Lung (tissue), 12 donors: Measurements from ENCODE around the gene FNTB. TPM values are rescaled to one million over a fixed set of nuclear protein-coding genes. Genes with fewer than 3 reads are reported as not detected.

Experiments used
- ATAC-seq: fragments of 200-7000 bp; cut with Tn5 transposase; one replicate; pipeline ENCODE4 v1.9.1; 2020; ENCODE audit warnings: moderate number of reproducible peaks; ENCODE audit not compliant: insufficient read depth, low FRiP score
- DNase-seq, 3 donors: peaks; one replicate each; pipeline ENCODE4 v3.0.0-alpha.2; 2013 to 2017
- H3K27ac ChIP-seq, 2 donors: one replicate each; pipeline ENCODE4 v1.5.1; 2013; ENCODE audit warnings: mild to moderate bottlenecking in 2 of 2, moderate library complexity in 2 of 2, control low read depth in 1 of 2, inconsistent platforms in 1 of 2, low read depth in 1 of 2, low read length in 1 of 2
- H3K27me3 ChIP-seq, 3 donors: one replicate each; pipeline ENCODE4 v1.5.1; 2013; ENCODE audit warnings: low read length in 2 of 3; ENCODE audit not compliant: control insufficient read depth in 3 of 3, insufficient read depth in 3 of 3
- H3K36me3 ChIP-seq, 4 donors: one replicate each; pipeline ENCODE4 v1.5.1; 2013; ENCODE audit warnings: low read length in 4 of 4, mild to moderate bottlenecking in 1 of 4, moderate library complexity in 1 of 4; ENCODE audit not compliant: control insufficient read depth in 4 of 4, insufficient read depth in 4 of 4
- H3K4me1 ChIP-seq, 5 donors: one replicate each; pipeline ENCODE4 v1.5.1; 2013; ENCODE audit warnings: low read length in 5 of 5, mild to moderate bottlenecking in 2 of 5, moderate library complexity in 1 of 5; ENCODE audit not compliant: control insufficient read depth in 5 of 5, insufficient read depth in 5 of 5
- H3K4me3 ChIP-seq: one replicate; pipeline ENCODE4 v1.5.1; 2013; ENCODE audit warnings: mild to moderate bottlenecking, control low read depth, moderate library complexity
- H3K9ac ChIP-seq, 2 donors: one replicate each; pipeline ENCODE4 v1.5.1; 2013; ENCODE audit warnings: low read length in 2 of 2, control low read depth in 1 of 2; ENCODE audit not compliant: insufficient read depth in 1 of 2
- H3K9me3 ChIP-seq, 4 donors: one replicate each; pipeline ENCODE4 v1.5.1; 2013; ENCODE audit warnings: low read length in 3 of 4, mild to moderate bottlenecking in 1 of 4, moderate library complexity in 1 of 4; ENCODE audit not compliant: control insufficient read depth in 4 of 4, insufficient read depth in 3 of 4
- WGBS, 2 donors: extraction: QIAGEN DNeasy Blood & Tissue Kit; methylation state at CpG; one replicate each; pipeline ENCODE4 v1.1.7; 2013; 5-methylcytosine and 5-hydroxymethylcytosine counted together
- polyA plus RNA-seq, 2 donors: library from polyadenylated mRNA; stranded (reverse); fragments of 200-250 nt; gene quantifications; one replicate each; pipeline ENCODE4 v1.2.1, GENCODE V29; 2013
- total RNA-seq, 2 donors: library from RNA; depleted of rRNA in 1 of 2; stranded (reverse); fragments of >200 nt in 1 of 2; gene quantifications; one replicate each; pipeline ENCODE4 v1.2.1, GENCODE V29; 2014 to 2021
- TF ChIP-seq, protein P1 (sequence below): IDR thresholded peaks from 2 replicates; pipeline ENCODE4 v1.5.1; 2012; ENCODE audit warnings: mild to moderate bottlenecking; ENCODE audit errors: control extremely low read depth, extremely low read depth
- donor health status: control.
- donor health status: control.
- donor health status: Bipolar disorder and iron deficiency.
- donor health status: healthy.
- donor health status: DM: yes; HTN: yes; CAD: no.

The FNTB gene
- total and polyA plus RNA-seq, 4 donors, result 6.2 to 14.8 (median 10.8) TPM

DNA sequence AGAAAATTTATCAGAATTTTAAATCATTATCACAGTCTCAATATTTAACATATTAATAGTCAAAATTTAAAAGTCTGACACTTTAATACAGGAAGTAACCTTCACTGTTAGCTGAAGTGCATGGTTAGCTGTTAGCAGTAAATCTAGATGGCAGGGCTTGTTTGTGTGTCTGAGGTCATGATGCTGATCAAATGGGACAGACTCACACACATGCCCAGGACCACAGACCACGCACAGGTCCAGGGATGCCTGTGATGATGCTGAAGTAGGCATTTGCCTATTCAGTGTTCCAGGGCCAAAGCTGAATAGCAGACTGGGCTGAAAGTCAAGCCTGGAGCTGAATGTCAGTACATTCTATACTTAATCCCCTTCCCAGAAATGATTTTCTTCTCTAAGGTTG is 20.5 kb downstream of the FNTB start:
- no peaks in the 10 kb centered on the region for H3K9me3 ChIP-seq
- ATAC-seq, result no peak
- no peaks in the 10 kb centered on the region for H3K27me3 ChIP-seq
- no peak for DNase-seq
- H3K36me3 ChIP-seq, result peaks cover 5 to 12% (median 8%) of the 10 kb centered on the region in 4 donors
- WGBS, 2 donors, result 89 to 96% methylated on average over 1 of the region's 1 CpG
- H3K4me1 ChIP-seq, result peaks cover 0 to 4% (median 0%) of the 10 kb centered on the region in 5 donors
- H3K9ac ChIP-seq, result no peak overlapping the region
- TF ChIP-seq, protein P1, sequence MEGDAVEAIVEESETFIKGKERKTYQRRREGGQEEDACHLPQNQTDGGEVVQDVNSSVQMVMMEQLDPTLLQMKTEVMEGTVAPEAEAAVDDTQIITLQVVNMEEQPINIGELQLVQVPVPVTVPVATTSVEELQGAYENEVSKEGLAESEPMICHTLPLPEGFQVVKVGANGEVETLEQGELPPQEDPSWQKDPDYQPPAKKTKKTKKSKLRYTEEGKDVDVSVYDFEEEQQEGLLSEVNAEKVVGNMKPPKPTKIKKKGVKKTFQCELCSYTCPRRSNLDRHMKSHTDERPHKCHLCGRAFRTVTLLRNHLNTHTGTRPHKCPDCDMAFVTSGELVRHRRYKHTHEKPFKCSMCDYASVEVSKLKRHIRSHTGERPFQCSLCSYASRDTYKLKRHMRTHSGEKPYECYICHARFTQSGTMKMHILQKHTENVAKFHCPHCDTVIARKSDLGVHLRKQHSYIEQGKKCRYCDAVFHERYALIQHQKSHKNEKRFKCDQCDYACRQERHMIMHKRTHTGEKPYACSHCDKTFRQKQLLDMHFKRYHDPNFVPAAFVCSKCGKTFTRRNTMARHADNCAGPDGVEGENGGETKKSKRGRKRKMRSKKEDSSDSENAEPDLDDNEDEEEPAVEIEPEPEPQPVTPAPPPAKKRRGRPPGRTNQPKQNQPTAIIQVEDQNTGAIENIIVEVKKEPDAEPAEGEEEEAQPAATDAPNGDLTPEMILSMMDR, result no peak
- H3K27ac ChIP-seq, result no peak overlapping the region
- no peak overlapping the region for H3K4me3 ChIP-seq

DNA sequence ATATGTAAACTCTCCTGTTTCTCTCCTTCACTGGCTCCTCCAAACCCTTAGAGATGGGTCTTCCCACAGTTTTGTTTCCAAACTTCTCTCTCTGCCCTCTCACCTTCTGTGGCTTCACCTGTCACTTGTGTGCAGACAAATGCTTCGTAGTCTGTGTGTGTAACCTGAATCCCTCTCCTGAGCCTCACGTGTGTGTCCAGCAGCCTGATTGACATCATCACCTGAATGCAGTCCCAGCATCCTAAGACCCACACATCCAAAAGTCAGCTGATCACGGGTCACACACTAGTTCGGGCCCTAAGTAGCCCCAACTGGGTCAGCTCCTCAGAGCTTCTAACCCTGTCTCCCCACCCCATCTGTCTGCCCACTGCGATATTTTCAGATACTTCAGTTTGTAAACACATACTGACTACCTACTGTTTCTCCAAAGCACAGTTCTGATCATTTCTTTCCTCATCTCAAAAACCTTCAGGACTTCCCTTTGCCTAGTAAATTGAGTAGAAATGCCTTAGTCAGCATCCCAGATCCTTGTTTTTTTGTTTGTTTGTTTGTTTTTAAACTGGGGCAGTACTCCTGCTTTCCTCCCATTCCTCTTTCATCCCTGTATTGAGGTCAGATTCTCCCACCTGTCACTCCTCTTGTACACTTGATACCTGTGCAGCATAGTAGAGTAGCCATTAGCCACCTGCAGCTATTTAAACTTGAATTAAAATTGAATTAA is 23.7 kb downstream of the FNTB start:
- Histone ChIP-seq H3K27me3 (no peaks in the 10 kb centered on the region), H3K9ac (no peak overlapping the region), H3K9me3 (no peaks in the 10 kb centered on the region), H3K36me3 (peaks cover 2 to 17% (median 10%) of the 10 kb centered on the region in 4 donors), H3K27ac (no peak overlapping the region), H3K4me3 (no peak overlapping the region), H3K4me1 (no peaks in the 10 kb centered on the region)
- DNase-seq, result no peak
- 91 to 93% methylated on average over 5 of the region's 5 CpGs for WGBS, 2 donors
- no peak for ATAC-seq
- TF ChIP-seq, protein P1, result no peak

DNA sequence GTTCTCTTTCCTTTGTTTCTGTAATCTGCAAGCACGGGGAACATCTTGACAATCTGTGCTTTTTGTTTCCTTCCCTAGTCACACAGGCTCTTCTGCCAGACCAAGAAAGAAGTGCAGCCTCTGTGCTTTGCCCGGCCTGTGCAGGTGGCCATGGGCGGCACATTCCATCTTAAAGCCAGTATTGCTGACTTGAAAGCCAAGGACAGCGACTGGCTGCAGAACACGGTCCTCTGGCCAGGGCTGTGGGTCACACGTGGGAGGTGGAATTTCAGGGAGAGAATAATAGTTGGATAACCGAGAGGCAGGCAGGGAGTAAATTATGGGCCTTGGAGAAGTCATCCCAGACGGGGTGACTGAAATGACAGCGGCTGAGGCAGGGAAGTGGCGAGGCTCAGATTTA is 24.8 kb downstream of the FNTB start:
- Histone ChIP-seq H3K27me3 (no peaks in the 10 kb centered on the region), H3K9ac (no peak overlapping the region), H3K9me3 (no peaks in the 10 kb centered on the region), H3K4me3 (no peak overlapping the region), H3K4me1 (no peaks in the 10 kb centered on the region), H3K27ac (no peak overlapping the region), H3K36me3 (peaks cover 2 to 18% (median 10%) of the 10 kb centered on the region in 4 donors)
- TF ChIP-seq, protein P1, result no peak
- DNase-seq (no peak), ATAC-seq (no peak)
- WGBS, 2 donors, result 93 to 95% methylated on average over 10 of the region's 10 CpGs

DNA sequence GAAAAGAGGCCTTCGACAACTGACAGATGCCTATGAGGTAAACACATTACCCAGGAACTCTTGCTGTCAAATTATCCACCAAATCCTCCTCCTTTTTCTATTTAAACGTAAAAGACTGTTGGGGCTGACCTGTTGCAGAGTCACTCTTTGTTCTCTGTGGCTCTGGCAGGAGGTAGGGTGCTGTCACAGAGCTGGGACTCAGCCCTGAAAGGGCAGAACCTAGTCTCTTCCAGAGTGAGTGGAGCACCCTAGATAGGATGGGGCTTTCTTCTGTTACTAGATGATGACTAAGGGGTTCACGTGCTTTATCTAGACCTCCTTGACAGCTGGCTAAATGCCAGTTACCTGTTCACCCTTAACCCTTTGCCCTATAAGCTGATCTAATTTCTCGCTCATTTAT is 25.7 kb downstream of the FNTB start:
- TF ChIP-seq, protein P1, result no peak
- Histone ChIP-seq H3K36me3 (peaks cover 2 to 20% (median 12%) of the 10 kb centered on the region in 4 donors), H3K27ac (no peak overlapping the region), H3K9ac (no peak overlapping the region), H3K4me3 (no peak overlapping the region), H3K27me3 (no peaks in the 10 kb centered on the region), H3K9me3 (no peaks in the 10 kb centered on the region), H3K4me1 (no peaks in the 10 kb centered on the region)
- no peak for DNase-seq
- WGBS, 2 donors, result 85 to 90% methylated on average over 4 of the region's 4 CpGs
- ATAC-seq, result no peak
